Gastrocnemius medialis (tissue), 4 donors: ENCODE measurements around the gene MEGF11. TPM values are rescaled to one million over a fixed set of nuclear protein-coding genes. Genes with fewer than 3 reads are reported as not detected.

Source experiments
- ATAC-seq, 2 donors: fragments of 150-250 bp; one replicate each; pipeline ENCODE4 v1.9.1; 2016
- DNase-seq, 2 donors: peaks; one replicate each; pipeline ENCODE4 v3.0.0-alpha.2; 2019
- H3K27ac ChIP-seq, 4 donors: fragments of 200-600 bp; sonication (generic); 1 replicate in 1 of 4; 2 replicates in 3 of 4; pipeline ENCODE4 v1.5.1; 2016 to 2018; ENCODE audit warnings: mild to moderate bottlenecking in 2 of 4, moderate library complexity in 1 of 4
- H3K27me3 ChIP-seq, 3 donors: fragments of 200-600 bp; sonication (generic) in 2 of 3; 1 replicate in 1 of 3; 2 replicates in 2 of 3; pipeline versions ENCODE4 v1.5.1 to v1.6.0; 2016 to 2019; ENCODE audit warnings: mild to moderate bottlenecking in 1 of 3, moderate library complexity in 1 of 3
- H3K36me3 ChIP-seq, 2 donors: fragments of 200-600 bp; sonication (generic) in 1 of 2; one replicate each; pipeline ENCODE4 v1.5.1; 2017 to 2018
- H3K4me1 ChIP-seq, 2 donors: fragments of 200-600 bp; sonication (generic) in 1 of 2; one replicate each; pipeline ENCODE4 v1.5.1; 2016 to 2017; ENCODE audit warnings: mild to moderate bottlenecking in 2 of 2
- H3K4me3 ChIP-seq, 4 donors: fragments of 200-600 bp; sonication (generic) in 3 of 4; 1 replicate in 1 of 4; 2 replicates in 3 of 4; pipeline ENCODE4 v1.5.1; 2016 to 2019; ENCODE audit warnings: mild to moderate bottlenecking in 2 of 4
- H3K9me3 ChIP-seq, 3 donors: fragments of 200-600 bp; sonication (generic) in 2 of 3; 1 replicate in 1 of 3; 2 replicates in 2 of 3; pipeline ENCODE4 v1.5.1; 2016 to 2019
- POLR2A ChIP-seq, 2 donors: fragments of 450-650 bp; IDR thresholded peaks; one replicate each; pipeline ENCODE4 v1.6.1; 2017; ENCODE audit warnings: antibody characterized with exemption in 2 of 2, mild to moderate bottlenecking in 2 of 2, moderate library complexity in 2 of 2
- in situ Hi-C, 4 donors: fragments of 200-750 bp; cut with MboI; loops; one replicate each; pipeline versions ENCODE4 v1.15.0 to v1.8.0; 2017; ENCODE audit warnings: low sequenced_read_pairs in 4 of 4
- intact Hi-C: fragments of 100-400 bp; cut with DNase I; formaldehyde crosslinking; loops from one replicate; pipeline ENCODE4 v1.15.1; 2023; ENCODE audit warnings: low total_unique reads
- total RNA-seq, 4 donors: library from RNA; depleted of rRNA; stranded (reverse); fragments of >200 nt; gene quantifications; one replicate each; pipeline versions ENCODE4 v1.1.0 to v1.2.3, GENCODE V29; 2016
- TF ChIP-seq, protein P1 (sequence below), 5 experiments: fragments of 450-650 bp in 3 of 5; fragments of 200-600 bp in 2 of 5; sonication (generic) in 2 of 5; IDR thresholded peaks in 4 of 5; conservative IDR thresholded peaks in 1 of 5; 1 replicate in 4 of 5; 2 replicates in 1 of 5; pipeline ENCODE4 v1.5.1; 2016 to 2019; ENCODE audit warnings: antibody characterized with exemption in 5 of 5, mild to moderate bottlenecking in 3 of 5, moderate library complexity in 3 of 5

Gene MEGF11
- total RNA-seq, 4 donors from 2014 or later: not detected

DNA sequence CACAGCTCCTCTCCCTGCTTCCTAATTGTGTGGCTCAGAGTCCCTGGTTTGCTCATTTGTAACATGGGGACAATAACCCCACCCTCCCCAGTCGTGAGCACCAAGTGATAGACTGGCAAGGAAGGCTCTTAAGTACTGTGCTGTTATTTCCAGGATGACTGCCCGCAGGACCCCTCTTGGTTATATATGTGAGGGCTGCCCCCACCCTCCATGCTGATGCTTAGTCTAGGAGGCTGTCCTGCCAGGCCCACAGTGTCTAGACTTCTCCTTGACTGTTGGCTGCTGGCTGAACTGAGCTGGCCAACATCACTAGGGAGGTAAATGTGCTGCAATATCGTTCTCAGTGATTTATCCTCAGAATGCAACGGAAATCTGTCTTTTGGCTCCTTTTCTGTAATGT, 339.2 kb downstream of the MEGF11 start:
- ATAC-seq (no peak), DNase-seq (no peak)
- Histone ChIP-seq H3K27ac (no peak overlapping the region), H3K27me3 (no peaks in the 10 kb centered on the region), H3K9me3 (no peaks in the 10 kb centered on the region), H3K4me3 (no peak overlapping the region), H3K4me1 (peaks cover 0 to 2% of the 10 kb centered on the region in 2 donors), H3K36me3 (no peaks in the 10 kb centered on the region)
- intact Hi-C loops: no loop called here
- TF ChIP-seq, protein P1, sequence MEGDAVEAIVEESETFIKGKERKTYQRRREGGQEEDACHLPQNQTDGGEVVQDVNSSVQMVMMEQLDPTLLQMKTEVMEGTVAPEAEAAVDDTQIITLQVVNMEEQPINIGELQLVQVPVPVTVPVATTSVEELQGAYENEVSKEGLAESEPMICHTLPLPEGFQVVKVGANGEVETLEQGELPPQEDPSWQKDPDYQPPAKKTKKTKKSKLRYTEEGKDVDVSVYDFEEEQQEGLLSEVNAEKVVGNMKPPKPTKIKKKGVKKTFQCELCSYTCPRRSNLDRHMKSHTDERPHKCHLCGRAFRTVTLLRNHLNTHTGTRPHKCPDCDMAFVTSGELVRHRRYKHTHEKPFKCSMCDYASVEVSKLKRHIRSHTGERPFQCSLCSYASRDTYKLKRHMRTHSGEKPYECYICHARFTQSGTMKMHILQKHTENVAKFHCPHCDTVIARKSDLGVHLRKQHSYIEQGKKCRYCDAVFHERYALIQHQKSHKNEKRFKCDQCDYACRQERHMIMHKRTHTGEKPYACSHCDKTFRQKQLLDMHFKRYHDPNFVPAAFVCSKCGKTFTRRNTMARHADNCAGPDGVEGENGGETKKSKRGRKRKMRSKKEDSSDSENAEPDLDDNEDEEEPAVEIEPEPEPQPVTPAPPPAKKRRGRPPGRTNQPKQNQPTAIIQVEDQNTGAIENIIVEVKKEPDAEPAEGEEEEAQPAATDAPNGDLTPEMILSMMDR (IDR thresholded peaks at IDR 0.05 in 4 of 5, conservative IDR thresholded peaks at IDR 0.05 in 1 of 5): no peak
- no peak for TF ChIP-seq POLR2A (IDR thresholded peaks at IDR 0.05)
- in situ Hi-C loops: no loop called here

DNA sequence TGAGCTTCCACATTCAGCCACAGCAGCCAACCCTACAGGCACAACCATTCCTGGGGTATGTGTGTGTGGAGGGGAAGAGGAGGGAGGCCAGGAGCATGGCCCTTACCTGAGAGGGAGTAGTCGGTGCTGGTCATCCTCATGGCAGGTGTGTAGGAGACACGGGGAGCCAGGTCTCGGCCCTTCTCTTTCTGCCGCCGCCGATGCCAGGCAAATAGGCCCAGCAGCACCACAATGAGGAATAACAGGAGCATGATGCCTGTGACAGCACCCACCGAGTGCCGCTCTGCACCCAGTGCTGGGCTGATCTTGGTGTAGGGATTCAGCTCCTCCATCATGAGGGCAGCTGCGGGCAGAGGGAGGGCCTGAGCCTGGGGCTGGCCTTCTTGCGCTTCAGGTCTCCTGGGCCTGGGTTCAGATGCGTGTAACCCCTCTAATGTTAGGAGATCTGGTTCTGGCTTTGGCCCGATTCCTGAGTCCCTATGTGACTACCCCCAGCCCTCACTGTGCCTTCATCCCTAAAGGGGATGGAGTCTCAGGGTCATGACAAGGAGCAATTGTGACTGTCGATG, 339.8 kb downstream of the MEGF11 start:
- Histone ChIP-seq H3K36me3 (no peaks in the 10 kb centered on the region), H3K9me3 (no peaks in the 10 kb centered on the region), H3K27ac (no peak overlapping the region), H3K27me3 (no peaks in the 10 kb centered on the region), H3K4me1 (peaks cover 0 to 2% of the 10 kb centered on the region in 2 donors), H3K4me3 (no peak overlapping the region)
- ATAC-seq (no peak), DNase-seq (no peak)
- intact Hi-C loops (no loop called here), in situ Hi-C loops (no loop called here)
- TF ChIP-seq, protein P1 (IDR thresholded peaks at IDR 0.05 in 4 of 5, conservative IDR thresholded peaks at IDR 0.05 in 1 of 5): no peak
- no peak for TF ChIP-seq POLR2A (IDR thresholded peaks at IDR 0.05)

DNA sequence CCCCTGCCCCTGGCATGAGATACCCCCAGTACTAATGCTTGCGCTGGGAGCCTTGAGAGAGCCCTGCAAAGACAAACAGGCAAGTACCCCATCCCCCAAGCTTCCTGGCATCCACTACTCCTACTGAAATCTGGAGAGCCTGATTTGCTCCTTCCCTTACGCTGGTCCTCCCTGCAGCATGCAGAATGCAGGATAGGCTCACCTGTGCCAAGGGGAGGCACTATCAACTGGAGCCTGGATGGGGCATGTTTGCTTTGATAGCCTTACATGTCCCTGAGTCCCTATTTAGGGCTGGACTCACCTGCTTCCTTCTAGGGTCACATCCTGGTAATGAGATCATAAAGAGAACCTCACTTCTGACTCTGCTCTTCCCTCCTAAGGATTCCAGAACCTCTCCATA, 341.3 kb downstream of the MEGF11 start:
- H3K9me3 ChIP-seq: no peaks in the 10 kb centered on the region
- no peaks in the 10 kb centered on the region for H3K27me3 ChIP-seq
- ATAC-seq: no peak
- H3K36me3 ChIP-seq: no peaks in the 10 kb centered on the region
- in situ Hi-C loops (no loop called here), intact Hi-C loops (no loop called here)
- no peak for TF ChIP-seq POLR2A (IDR thresholded peaks at IDR 0.05)
- TF ChIP-seq, protein P1 (IDR thresholded peaks at IDR 0.05 in 4 of 5, conservative IDR thresholded peaks at IDR 0.05 in 1 of 5): no peak
- DNase-seq: no peak
- no peak overlapping the region for H3K4me3 ChIP-seq
- peaks cover 0 to 7% of the 10 kb centered on the region in 2 donors for H3K4me1 ChIP-seq
- no peak overlapping the region for H3K27ac ChIP-seq

DNA sequence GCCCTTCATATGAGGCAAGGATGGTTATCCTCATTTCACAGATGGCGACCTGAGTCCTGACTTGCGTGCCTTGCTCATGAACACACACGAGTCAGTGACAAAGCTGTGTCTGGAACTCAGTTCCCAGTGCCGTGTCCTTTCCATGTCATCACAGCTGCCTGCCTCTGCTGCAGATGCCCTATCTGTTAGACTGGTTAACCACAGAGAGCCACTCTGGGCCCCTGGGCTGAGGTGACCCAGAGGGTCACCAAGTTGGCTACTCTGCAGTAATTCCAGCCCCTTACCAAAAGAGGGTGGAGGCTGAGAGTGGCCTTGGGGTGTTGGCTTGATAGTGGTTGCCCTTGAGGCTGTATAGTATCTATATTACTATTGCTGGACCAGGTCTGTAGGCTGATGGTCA, 343.2 kb downstream of the MEGF11 start:
- in situ Hi-C loops (no loop called here), intact Hi-C loops (no loop called here)
- H3K27ac ChIP-seq: no peak overlapping the region
- H3K9me3 ChIP-seq: no peaks in the 10 kb centered on the region
- peaks cover 0 to 17% of the 10 kb centered on the region in 2 donors for H3K4me1 ChIP-seq
- H3K4me3 ChIP-seq: no peak overlapping the region
- peaks cover 0 to 9% of the 10 kb centered on the region in 2 donors for H3K36me3 ChIP-seq
- no peaks in the 10 kb centered on the region for H3K27me3 ChIP-seq
- TF ChIP-seq POLR2A (IDR thresholded peaks at IDR 0.05): no peak
- TF ChIP-seq, protein P1 (IDR thresholded peaks at IDR 0.05 in 4 of 5, conservative IDR thresholded peaks at IDR 0.05 in 1 of 5): no peak
- ATAC-seq (no peak), DNase-seq (no peak)

DNA sequence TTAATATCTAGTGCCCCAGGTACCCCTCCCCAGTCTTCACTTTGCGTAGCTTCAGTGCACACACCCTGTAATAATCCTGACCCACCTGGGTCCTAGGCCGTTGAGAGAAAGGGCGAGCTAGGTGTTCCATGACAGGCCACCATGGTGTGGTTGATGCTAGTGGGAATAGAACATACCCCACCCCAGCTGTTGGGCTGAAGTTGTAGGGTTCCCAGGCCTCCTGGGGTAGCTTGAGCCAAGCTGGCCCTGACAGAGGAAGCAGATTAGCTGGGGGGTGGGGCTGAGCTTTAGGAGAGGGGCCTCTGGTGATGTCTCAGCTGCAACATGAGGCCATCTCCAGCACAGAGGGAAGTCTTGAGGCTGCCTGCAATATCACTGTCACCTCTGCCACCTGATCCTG, 343.7 kb downstream of the MEGF11 start:
- in situ Hi-C loops (no loop called here), intact Hi-C loops (no loop called here)
- DNase-seq (no peak), ATAC-seq (no peak)
- Histone ChIP-seq H3K4me1 (peaks cover 0 to 17% of the 10 kb centered on the region in 2 donors), H3K9me3 (no peaks in the 10 kb centered on the region), H3K36me3 (peaks cover 0 to 14% of the 10 kb centered on the region in 2 donors), H3K27me3 (no peaks in the 10 kb centered on the region), H3K4me3 (no peak overlapping the region), H3K27ac (no peak overlapping the region)
- TF ChIP-seq, protein P1 (IDR thresholded peaks at IDR 0.05 in 4 of 5, conservative IDR thresholded peaks at IDR 0.05 in 1 of 5): no peak
- TF ChIP-seq POLR2A (IDR thresholded peaks at IDR 0.05): no peak
